AG08395 (cell line): Measurements from ENCODE around the gene HSPBP1.
"Not testable (repeated sequence)": the region's sequence is repeated elsewhere in the genome, so short reads cannot be mapped to it uniquely, and the experiment has no call there.

ENCODE experiments used
- DNase-seq: peaks from one replicate; pipeline ENCODE4 v3.0.0; 2012; ENCODE audit warnings: mixed read lengths, low spot score

Gene HSPBP1

DNA sequence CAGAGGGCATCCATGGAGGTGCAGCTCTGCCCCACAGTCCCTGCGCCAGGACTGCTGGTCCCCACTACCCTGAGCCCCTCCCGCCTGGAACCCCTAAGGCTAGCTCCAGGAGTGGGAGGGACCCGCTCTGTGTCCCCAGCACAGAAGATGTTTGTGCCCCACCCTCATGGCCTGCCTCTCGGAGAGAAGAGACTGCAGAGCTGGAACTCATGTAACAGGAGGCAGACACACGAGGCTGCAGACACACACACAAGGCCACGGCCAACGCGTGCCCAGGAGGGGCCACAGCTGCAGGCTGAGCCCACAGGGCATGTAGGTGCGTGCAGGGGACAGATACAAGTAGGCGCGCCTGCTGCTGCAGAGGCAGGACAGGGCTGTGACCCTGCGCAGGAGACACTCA lies 40.9 kb downstream of the HSPBP1 start:
- DNase-seq = no peak

DNA sequence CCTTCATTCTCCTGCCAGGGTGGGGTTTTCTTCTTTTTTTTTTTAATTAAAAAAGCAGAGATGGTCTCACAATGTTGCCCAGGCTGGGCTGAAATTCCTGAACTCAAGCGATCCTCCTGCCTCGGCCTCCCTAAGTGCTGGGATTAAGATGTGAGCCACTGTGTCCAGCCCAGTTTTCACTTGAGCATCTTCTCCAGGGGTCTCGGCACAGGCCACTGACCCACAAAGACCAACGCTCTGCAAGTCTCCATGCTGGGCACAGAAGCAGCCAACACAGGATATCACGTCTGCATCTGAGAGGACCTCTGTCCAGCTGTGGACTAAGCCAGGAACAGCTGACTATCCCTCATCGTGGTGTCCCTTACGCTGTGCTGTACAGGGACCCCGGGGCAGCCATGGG lies 41.9 kb downstream of the HSPBP1 start:
- no peak for DNase-seq

DNA sequence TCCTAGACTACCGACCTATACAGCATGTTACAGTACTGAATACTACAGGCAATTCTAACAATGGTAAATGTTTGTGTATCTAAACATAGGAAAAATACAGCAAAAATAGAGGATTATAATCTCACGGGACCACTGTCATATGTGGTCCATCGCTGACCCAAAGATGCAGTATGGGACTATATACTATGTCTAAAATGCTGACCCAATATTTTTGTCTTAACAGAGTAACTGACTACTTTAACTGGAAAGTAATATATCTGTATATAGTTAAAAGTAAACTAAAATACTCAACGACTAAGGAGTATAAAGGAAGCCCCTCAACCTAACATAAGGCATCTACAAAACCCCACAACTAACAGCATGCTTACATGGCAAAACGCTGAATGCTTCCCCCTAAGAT lies 46.9 kb downstream of the HSPBP1 start:
- no peak for DNase-seq

DNA sequence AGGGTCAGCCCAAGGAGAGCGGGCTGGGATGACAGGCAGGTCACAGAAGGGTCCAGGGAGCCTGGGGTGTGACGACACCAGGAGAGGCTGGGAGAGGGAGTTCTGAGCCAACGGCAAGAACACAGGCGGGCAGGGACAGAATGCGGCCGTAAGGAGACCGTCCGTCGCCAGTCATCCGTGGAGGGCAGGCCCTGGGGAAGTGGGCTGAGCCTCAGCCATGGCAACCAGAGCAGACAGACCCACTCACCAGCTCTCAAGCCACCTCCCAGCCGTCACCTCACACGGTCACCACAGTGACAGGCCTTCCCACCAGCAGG lies 47.7 kb downstream of the HSPBP1 start:
- DNase-seq = no peak

DNA sequence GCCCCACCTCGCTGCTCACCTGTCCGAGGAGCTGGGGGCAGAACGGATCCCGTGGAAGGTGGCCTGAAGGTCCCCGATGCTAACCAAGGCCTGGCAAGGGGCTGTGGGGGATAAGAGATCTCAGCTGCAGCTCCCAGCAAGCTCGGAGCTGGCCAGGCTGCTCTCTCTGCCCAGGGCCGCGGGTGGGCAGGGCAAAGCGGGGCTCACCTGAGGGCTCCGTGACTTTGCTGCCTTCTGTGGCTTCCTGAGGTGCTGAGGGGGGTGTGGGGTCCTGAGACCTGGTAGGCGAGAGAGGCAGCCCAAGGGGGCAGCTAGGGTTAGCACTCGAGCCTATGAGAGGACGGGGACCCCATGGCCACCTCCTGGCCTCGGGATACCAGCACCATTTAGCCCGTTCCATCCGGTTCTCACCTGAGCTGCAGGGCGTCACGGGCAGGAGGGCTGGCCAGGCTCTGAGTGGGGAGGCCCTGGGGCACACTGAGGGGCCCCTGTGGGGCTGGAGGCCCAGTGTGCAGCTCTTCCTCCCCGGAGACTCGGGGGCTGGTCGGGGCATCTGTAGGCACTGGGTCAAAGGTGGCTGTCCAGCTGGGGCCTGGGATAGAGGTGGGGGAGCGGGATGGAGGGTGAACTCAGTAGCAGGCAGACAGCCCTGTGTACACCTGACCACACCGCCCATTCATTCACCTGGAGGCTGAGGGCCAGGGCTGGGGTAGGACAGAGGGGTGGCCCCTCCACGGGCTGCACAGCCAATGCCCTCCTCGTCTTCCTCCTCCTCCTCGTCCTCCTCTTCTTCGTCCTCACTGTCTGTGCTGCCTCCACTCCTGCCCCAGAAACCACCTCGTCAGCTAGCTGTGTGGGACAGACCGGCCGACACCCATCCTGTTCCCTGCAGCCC lies 48.3 kb downstream of the HSPBP1 start:
- no peak for DNase-seq

DNA sequence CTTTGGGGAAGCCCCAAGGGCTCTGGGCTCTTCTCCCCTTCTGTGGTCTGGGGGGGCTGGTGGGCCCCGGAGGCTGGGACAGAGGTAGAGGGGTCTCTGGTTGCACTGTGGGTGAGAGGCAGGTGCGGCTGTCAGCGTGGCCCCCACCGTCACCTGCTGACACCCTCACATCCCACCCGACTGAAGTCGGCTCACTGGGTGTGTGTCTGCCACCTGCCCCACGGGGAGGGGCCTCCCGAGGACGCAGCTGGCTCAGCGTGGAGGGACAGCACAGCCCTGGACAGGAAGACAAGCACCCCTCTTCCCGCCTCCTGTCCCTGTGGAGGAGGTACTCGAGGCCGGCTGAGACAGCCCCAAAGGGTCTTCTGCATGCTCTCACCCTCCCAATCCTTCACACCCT lies 49.1 kb downstream of the HSPBP1 start:
- no peak for DNase-seq

DNA sequence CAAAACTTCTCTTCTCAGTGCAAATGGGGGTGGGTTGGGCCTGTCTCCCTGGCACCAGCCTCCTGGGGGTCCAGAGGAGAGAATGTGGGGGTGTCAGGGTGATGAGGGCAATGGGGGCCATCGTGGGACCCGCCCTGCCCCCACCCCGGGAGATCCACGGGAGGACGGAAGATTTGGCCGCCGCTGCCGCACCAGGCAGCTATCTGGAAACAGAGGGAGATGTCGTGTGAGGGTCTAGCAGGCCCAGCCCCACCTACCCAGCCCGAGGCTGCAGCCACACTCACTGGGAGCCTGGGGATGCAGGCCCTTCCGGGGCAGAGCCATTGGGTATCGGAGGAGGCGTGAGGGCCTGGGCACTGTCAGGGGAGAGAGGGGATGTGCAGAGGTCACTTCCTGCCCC lies 49.6 kb downstream of the HSPBP1 start:
- DNase-seq = no peak

DNA sequence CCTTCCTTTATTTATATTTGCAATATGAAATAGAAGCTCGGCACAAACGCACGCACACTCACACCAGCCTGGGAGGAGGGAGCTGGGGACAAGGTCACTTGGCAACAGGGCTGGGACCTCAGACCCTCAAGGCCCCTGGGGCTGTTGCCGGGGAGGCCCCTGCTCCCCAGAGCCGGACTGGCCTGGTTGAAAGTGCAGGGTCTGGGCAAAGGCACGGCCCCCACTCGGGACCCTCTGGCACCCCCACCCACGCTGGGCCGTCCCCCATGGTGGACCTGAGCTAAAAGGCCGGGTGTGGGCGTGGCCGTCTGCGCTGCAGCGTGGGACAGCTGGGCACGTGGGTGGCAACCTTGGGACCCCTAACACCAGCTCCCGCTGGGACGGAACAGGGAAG lies 50.1 kb downstream of the HSPBP1 start:
- DNase-seq = no peak

DNA sequence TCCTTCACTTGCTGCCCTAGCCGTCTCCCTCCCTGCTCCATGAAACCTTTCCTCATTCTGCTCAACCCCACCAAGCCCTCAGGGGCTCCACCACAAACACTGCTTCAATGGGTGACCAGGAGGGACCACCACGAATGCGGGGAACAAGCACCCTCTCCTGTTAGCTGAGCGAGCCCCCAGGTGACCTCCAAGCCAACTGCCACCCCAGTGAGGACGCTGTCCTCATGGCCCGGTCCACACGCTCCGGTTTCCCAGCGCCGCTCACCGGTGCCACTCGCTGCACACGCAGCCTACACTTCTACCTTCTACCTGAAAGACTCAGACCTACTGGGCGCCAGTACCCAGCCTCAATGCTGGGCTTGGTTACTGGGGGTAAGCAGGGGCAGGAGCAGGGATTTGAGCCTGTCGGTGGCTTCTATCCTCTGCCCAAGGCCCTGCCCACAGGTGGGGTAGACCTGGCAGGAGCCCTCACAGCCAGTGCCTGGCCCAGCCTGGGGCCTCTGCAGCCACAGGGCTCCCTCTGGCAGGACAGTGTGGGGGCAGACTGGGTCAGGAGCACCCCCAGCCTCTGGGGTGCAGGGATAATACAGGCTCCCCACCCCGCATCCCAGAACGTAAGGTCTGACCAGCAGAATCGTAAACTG lies 50.6 kb downstream of the HSPBP1 start:
- DNase-seq = no peak

DNA sequence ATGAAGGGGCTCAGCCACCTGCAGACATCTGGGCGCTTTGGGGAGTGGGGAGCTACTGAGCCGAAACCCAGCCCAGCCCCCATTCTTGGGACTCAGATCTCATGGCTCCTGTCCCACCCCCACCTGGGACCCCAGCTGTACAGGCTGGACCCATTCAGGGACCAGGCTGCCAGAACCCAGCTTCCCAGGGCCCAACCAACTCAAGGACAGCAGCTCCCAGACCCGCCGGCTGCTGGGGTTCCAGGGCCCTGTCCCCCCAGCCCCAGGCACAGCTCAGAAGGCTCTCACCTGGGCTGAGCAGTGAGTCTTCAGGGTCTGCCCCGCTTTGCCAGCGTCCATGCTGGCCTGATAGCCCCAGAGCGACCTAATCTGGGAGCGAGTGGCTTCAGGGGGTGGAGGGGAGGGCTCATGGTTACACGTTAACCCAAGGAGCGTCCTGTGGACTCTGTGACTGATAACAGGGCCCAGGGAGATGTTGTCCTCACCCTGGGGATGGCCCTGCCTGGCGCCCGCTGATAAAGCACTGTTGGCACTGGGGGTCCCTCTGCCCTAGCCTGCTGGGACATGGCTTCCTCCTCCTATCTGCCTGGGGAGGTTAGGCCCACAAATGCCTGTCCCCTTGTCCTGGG lies 51.4 kb downstream of the HSPBP1 start, which contains the start of gene TMEM86B:
TMEM86B (minus strand) TSS at position 361 of the 629 bp plus-strand sequence; CDS start at position 339, 22 bp downstream.
- DNase-seq = no peak

DNA sequence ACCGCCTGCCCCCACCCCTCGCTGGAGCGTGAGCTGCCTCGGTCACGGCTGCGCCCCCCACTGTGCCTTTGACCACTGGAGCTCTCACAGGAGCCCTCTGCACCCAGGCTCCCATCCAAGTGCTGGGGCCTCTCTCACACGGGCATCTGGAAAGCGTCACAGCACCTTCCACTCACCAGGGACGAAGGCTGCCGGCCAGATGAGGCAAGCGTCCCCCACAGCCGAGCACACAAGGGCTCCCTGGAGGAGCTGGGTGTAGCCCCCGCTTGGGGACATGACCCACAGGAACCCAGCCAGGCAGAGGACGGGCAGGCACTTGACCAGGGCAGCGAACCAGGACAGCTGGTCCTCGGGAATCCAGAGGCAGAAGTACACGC lies 51.9 kb downstream of the HSPBP1 start:
- DNase-seq = no peak

DNA sequence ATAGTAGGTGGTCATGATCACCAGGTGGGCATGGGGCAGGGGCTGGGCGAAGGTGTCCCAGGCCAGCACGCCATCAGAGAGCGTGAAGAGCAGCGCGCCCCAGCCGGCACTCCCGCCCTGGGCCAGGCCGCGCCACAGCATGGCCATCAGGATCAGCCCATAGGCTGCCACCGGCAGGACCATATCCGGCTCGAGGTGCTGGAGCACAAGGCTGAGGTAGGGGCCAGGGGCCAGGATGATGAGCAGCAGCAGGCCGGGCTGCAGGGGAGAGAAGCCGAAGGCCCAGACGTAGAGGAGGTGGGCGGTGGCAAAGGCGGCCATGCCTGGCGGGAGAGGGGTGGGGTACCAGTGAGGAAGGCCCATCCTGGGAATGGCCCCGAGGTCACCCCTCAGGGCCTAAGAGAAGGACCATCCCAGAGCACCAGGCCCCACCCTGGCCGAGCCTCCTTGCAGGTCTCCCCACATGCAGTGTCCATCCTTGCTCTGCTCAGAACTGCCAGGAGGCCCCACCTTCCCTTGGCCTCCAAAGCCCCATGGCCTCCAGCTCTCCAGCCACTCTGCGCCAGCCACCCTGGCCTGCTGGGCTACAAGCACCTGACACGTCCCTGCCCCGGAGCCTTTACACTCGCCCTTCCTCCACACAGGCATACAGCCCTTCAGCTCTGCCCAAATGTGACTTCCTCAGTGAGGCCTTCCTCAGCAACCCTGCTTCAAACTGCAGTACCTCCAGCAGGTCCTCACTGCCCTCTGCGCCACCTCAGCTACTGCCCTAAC lies 52.5 kb downstream of the HSPBP1 start:
- DNase-seq = no peak

DNA sequence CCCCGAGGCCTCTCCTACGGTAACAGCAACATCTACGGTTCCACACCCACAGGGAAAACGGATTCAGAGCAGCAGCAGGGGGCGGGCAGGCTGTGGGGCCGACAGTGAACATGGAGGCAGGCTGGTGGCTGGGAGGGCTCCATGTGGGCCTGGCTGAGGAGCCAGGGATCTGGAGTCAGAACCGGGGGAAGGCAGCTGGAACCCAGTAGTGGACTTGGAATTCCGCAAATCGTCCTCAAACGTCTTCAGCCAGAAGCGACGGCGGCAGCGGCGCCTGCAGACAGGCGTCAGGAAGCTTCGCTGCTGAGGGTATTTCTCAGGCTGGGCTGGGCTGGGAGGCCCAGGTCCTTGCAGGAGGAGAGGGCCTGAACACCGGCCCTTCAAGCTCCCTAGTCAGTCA lies 53.1 kb downstream of the HSPBP1 start:
- DNase-seq = no peak

DNA sequence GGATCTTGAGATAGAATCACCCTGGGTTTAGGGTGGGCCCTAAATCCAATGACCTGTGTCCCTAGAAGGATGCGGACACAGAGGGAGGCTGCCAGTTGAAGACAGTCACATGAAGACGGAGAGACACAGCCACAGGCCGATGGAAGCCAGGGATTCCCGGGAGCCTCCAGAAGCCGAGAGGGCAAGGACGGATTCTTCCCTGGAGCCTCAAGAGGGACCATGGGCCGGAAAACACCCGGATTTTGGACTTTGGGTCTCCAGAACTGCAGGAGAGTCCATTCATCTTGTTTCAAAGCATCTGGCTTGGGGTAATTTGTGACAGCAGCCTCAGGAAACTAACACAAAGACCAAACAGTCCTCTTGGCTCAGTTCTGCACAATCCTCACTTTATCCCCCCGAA lies 53.6 kb downstream of the HSPBP1 start:
- no peak for DNase-seq

DNA sequence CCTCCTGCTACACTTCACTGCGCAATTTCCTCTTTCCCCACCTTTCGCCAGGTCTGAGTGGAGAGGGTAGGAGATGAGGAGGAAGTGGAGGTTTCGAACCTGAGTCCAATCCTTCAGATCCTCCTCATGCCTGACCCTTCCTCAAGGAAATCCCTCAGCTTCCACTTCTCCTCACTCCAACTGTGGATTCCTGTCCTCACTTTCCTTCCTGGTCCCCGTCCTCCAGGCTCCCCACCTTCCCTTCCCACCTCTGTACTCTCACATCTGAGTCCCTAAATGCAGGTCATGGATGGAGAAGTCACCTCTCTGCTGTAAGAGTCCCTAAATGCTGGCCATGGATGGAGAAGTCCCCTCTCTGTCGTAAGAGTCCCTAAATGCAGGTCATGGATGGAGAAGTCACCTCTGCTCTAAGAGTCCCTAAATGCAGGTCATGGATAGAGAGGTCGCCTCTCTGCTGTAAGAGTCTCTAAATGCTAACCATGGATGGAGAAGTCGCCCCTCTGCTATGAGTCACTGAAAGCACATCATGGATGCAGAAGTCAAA lies 54.4 kb downstream of the HSPBP1 start:
- DNase-seq = no peak

DNA sequence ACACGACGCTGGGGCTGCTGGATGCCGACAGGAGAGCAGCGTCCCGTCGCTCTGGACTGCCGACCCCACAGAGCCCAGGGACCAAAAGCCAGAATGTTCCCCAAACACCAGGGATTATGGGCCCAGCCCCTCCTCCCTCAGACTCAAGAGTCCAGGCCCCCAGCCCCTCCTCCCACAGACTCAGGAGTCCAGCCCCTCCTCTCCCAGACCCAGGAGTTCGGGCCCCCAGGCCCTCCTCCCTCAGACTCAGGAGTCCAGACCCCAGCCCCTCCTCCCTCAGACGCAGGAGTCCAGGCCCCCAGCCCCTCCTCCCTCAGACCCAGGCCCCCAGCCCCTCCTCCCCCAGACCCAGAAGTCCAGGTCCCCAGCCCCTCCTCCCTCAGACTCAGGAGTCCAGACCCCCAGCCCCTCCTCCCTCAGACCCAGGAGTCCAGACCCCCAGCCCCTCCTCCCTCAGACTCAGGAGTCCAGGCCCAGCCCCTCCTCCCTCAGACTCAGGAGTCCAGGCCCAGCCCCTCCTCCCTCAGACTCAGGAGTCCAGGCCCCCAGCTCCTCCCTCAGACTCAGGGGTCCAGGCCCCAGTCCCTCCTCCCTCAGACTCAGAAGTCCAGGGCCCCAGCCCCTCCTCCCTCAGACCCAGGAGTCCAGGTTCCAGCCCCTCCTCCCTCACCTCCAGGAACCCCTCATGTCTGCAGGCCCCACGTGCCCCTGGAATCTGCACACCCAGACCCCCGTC lies 55.1 kb downstream of the HSPBP1 start:
- not testable (repeated sequence) for DNase-seq

DNA sequence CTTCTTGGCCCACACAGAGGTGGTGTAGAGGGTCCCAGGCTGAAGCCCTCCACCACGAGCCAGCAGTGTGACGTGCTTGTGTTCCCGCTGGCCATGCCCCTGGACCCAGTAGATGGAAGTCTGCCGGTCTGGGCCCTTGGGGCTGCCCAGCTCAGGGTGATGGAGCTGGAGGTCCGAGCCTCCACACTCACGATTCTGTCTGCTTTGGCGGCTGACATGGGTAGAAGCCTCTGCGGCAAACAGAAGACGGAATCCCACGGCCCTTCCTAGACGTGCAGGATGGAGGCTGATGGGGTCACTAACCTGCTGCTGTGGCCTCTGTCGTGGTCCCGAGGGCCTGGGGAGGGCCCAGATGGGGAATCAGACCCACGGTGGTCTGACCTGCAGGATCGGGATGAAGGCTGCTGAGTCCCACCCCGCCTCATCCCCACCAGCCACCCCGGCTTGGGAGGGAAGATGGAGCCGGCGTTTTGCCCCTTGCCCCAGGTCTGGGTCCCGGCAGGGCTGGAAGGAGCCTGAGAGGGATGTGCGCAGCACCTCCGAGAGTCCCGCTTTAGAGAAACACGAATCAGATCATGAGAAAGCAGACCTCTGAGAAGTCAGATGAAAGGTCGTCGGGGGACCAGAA lies 55.8 kb downstream of the HSPBP1 start:
- no peak for DNase-seq

DNA sequence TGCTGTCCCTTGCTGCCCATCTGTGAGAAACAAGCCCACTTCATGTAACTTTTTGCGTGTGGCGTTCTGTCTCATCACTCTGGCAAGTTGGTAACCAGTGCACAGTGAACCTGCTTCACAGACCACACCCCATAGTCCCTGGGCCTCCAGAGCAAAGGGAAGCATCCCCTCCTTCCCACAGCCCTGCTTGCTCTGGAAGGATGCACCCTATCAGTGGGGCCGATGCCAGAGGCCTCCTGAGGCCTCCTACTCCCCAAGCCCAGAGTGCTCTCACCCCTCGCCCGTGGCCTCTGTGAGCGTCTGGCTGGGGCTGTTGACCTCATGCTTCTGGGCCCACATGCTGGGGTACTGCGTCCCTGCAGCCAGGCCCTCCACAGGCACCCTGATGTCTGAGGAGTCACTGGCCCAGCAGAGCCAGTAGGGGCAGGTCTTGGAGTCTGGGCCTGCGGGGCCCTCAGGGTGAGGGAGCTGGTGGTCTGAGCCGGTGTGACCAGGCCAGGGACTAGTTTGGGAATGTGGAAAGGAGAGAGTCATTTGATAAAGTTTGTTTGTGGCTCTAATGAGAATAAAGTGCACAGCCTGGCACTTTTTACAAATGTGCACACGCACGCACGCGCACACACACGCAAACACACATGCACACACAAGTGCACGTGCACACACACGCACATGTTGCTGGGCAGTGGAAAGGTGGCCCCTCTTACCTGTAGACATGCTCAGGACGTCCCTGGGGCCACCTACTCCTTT lies 56.4 kb downstream of the HSPBP1 start:
- no peak for DNase-seq

DNA sequence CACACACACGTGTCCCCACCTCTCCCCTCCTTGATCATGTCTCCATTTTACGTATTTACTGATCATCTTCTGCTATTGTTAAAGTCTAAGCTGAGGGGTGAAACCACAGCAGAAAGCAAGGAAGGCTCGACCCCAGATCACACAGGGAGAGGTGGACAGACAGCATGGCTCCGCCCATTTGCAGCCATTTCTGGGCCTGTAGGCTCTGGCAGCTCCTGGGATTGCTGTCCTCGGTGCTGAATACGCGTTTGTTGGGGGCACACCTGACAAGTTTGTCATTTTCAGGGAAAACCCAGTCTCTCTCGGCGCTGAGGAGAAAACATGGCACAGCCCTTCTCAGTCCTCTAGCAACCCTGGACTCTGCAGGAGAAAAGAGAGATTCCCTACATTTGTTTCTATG lies 59.4 kb downstream of the HSPBP1 start:
- no peak for DNase-seq

DNA sequence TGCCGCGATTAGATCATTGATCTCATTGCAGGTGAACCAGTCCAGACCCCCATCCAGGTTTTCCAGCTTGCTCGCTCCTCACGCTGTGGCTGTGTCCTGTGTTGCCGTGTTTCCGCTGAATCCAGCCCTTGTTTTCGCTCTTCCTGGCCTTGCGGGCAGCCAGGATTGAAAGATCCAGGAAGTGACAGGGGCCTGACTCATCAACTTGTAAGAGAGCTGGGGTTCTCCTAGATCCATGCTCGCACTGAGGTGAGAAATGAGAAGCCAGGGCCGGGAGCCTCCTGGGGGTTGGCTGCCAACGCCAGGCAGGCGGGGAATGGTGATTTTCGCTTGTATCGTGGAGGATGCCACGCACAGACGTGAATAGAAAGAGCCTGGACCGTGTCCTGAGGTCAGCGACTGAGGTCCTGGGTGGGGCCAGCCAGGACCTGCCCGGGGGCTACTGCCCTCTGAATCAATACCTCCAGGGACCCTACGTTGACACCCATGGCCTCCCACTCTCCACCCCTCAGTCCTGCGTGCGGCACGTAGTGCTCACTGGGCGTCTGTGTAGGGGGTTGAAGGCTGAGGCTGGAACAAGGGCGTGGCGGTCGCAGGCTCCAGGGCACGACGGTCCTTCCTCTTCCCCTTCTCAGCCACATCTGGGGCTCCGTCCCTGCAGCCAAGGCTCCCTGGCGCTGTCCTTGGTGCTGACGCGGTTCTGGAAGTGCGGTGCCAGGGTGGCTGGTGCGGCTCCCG lies 63.3 kb downstream of the HSPBP1 start:
- peak; percentile 98 for DNase-seq
